OCI-LY1 (cell line): ENCODE data around the gene PTP4A2.

Experiments used
- CTCF ChIP-seq: fragments of 200-600 bp; sonication (generic), shearing (Covaris generic); IDR thresholded peaks from 2 replicates; pipeline ENCODE4 v1.5.1; 2017; ENCODE audit warnings: mild to moderate bottlenecking, antibody characterized with exemption, low read length, moderate library complexity, mixed read lengths
- EZH2 ChIP-seq: fragments of 200-600 bp; sonication (generic), shearing (Covaris generic); IDR thresholded peaks from 2 replicates; pipeline ENCODE4 v1.8.0; 2017; ENCODE audit warnings: borderline replicate concordance, mixed run types, mild to moderate bottlenecking, antibody characterized with exemption, low read length, moderate library complexity, mixed read lengths

- TF ChIP-seq EZH2 (no peak), CTCF (no peak)
Measured at GRCh38 chr1:31931593-31932225, 6.5 kb downstream of the PTP4A2 start.
